CD4-positive, alpha-beta T cell treated with Interleukin-17A for 1 hour (primary cell): ENCODE data around the gene NADSYN1.

Experiments
- DNase-seq: peaks from one replicate; pipeline ENCODE4 v3.0.0-alpha.2; 2020

NADSYN1 gene

DNA sequence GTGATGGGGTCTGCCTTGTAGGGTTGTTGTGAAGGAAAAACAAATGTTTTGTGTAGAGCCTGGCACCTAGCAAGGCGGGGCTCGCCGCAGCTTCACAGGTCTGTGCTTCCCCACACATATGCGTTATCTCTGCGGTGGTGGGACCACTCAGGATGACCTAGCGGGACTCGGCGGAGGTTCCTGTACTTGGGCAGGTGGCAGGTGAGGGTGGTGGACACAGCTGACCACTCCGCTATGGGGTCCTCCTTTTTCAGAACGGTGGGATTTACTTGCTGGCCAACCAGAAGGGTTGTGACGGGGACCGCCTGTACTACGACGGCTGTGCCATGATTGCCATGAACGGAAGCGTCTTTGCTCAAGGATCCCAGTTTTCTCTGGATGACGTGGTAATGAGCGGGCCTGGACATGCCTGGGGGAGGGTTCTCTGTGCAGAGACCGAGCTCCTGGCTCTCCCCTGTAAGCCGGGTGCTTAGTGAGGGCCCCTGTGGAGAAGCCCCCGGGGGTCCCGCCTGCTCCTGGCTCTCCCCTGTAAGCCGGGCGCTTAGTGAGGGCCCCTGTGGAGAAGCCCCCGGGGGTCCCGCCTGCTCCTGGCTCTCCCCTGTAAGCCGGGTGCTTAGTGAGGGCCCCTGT, 21.3 kb downstream of the NADSYN1 start:
- DNase-seq = no peak

DNA sequence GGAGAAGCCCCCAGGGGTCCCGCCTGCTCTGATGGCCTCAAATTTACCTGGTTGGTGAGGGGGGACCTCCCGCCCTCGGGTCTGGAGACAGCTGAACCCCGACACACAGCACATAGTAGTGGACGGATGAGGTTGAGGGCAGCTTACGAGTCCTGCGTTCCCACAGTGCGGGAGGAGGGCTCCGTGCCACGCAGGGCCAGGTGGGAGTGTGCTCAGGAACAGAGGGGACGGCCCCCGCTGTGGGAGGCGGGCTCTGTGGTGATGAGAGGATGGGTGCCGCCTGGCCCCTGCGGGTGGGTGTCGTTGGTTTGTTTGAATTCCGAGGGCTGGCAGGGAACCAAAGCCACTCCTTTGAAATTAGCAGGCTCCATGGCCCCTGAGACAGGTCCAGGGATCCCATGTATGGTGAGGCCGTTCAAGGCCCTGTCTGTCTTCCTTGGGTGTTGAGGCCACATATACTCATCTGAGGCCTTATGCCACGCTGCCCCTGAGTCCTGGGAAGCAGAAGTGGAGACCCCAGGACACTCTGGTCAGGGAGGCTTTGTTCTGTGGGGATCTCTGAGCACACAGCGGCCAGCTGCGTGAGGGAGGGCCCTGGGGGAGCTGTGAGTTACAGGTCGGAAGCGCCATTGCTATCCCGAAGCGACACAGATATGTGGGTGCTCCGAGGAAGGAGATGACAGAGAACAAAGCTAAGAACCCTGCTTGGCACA, 21.9 kb downstream of the NADSYN1 start:
- DNase-seq = no peak

DNA sequence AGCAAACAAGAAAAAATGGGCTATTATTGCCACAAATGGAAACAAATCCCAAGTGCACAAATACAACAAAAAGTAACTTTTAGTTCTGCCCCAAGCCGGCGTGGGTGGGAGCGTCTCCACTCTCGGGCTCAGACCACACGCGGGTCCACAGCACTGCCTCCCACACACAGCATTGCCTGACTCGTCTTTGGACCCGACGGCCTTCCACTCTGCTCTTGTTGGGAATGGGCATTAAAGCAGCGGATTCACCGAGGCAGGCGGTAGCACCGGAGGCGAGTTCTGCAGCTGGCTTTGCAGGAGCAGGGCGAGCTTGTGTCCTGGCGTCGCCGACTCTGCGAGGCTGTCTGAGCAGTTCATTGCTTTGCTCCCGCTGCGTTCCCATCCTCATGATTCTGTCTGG, 23.0 kb downstream of the NADSYN1 start:
- no peak for DNase-seq

- DNase-seq = no peak
Observed at GRCh38 chr11:71476926-71477640, 24.1 kb downstream of the NADSYN1 start.

GRCh38 chr11:71477641-71478527, 24.9 kb downstream of the NADSYN1 start:
- DNase-seq = no peak

DNA sequence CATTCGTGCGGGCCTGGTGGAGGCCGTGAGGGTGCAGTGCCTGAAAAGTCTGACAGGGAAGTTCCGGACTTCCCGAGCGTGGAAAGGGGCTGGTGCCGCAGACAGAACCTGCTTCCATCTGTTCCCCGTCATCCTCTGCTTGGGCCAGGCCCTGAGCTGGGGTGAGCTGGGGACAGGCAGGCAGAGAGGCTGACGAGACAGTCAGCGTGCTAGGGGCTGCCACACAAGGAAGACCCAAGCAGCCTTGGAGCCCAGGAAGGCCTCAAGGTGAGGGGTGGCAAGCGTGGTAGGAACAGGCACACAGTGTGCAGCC, 25.5 kb downstream of the NADSYN1 start:
- DNase-seq = no peak

GRCh38 chr11:71481101-71481960, 28.3 kb downstream of the NADSYN1 start:
- DNase-seq = no peak

DNA sequence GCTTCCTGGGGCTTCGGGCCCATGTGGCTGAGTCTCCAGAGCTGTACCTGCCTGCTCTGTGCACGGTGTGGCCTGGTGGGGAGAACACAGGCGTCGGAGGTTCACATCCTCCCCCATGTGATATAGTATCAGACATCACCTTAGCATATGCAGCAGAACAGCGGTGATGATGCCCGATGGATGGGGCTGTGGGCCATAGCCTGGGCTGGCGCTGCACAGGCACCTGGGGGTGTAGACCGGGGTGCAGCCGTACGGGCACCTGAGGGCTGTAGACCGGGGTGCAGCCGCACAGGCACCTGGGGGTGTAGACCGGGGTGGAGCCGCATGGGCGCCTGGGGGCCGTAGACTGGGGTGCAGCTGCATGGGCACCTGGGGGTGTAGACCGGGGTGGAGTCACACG, 29.2 kb downstream of the NADSYN1 start:
- no peak for DNase-seq

DNA sequence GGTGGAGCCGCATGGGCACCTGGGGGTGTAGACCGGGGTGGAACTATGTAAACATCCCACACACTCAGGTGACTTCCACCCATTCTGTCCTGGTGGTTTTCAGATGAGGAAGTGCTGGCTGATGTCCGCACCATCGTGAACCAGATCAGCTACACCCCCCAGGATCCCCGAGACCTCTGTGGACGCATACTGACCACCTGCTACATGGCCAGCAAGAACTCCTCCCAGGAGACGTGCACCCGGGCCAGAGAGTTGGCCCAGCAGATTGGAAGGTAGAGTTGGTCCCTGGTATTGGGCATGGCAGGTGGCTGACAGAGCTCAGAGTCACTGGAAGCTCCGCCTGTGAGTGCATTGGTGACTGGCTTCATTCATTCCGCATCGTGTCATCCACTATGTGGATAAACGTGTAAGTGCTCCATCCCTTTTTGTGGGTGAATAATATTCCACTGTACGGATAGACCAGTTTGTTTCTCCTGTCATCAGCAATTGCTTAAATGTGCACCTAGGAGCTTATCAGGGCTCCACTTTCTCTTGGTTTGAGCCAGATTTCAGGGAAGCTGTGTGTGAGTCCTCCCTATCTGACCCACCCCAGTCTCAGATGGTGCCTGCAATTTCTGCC, 29.9 kb downstream of the NADSYN1 start:
- DNase-seq = no peak

DNA sequence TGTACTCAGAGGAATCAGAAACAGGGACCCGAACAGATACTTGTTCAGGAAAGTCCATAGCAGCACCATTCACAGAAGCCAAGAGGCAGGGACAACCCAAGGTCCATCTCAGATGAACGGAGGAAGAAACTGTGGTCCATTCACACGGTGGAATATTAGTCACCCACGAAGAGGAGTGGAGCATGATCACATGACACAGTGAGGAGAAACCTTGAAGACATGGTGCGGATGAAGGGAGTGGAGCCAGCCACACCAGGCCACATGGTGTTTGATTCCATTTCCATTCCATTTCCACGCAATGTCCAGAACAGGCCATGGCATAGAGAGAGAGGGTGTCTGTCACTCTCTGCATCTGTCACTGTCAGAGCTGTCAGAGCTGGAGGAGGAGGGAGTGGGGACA, 30.7 kb downstream of the NADSYN1 start:
- DNase-seq = no peak

DNA sequence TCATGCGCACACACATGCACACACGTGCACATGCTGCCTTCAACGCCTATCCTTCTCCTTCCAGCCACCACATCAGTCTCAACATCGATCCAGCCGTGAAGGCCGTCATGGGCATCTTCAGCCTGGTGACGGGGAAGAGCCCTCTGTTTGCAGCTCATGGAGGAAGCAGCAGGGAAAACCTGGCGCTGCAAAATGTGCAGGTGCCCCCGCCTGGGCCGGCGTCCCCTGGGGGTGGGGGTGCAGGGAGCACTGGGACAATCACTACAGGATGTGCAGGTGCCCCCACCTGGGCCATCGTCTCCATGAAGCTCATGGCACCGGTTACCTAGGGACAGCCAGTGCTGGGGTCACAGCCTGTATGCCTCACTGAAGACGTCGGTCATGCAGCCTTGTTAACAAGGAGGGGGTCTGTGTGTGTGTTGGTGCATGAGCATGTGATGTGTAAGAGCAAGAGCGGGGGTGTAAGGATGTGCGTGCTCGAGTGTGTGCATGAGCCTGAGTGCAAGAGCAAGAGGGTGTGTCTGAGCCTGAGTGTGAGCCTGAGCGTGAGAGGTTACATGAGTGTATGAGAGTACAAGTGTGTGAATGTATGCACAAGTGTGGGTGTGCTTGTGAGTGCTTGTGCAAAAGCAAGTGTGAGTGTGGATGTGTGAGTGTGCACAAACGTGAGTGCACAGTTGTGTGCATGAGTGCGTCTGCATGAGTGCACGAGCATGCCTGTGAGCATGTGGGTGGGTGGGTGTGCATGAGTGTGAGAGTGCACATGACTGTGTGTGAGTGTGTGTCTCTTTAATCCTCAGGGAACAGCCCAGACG, 31.5 kb downstream of the NADSYN1 start:
- DNase-seq = no peak

GRCh38 chr11:71485063-71485399, 32.0 kb downstream of the NADSYN1 start:
- DNase-seq = no peak

DNA sequence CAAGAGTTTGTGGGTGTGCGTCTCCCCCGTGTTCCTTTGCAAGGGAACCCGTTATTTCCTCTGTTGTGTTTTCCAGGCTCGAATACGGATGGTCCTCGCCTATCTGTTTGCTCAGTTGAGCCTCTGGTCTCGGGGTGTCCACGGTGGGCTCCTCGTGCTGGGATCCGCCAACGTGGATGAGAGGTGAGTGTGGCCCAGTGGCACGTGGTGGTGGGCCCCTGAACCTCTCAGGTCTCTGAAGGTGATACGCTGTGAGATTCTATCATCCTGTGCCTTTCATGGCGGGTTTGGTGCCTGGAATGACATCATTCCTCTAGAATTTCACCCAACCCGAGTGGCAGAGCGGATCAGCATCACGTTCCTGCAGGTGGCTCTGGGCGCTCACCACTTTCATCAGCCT, 32.5 kb downstream of the NADSYN1 start:
- DNase-seq = no peak

- no peak for DNase-seq
Observed at GRCh38 chr11:71486320-71486719, 33.3 kb downstream of the NADSYN1 start.

DNA sequence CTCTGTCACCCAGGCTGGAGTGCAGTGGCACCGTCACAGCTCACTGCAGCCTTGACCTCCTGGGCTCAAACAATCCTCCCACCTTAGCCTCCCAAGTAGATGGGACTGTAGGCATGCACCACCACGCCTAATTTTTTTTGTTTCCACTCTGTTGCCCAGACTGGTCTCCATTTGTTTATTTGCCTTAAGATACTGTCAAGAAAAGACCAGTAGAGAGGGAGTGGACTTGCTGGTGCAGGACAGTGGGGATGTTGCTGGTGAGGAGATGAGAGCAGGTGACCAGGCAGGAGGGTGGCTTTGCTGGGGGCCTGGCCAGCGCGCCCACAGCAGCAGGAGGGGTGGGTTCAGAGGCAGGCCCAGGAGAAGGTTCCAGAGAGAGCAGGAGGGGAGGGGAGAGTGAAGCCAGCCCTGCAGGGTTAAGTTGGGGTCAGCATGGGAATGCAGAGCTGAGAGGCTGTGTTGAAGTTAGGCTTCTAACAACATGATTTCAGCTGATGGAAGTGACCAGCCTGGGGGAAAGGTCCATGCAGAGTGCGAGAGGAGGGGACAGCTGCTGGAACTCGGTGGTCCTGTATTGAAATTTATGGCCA, 35.8 kb downstream of the NADSYN1 start:
- DNase-seq = no peak

- DNase-seq = no peak
Observed at GRCh38 chr11:71489311-71490043, 36.5 kb downstream of the NADSYN1 start.

GRCh38 chr11:71490044-71490730, 37.2 kb downstream of the NADSYN1 start:
- no peak for DNase-seq

DNA sequence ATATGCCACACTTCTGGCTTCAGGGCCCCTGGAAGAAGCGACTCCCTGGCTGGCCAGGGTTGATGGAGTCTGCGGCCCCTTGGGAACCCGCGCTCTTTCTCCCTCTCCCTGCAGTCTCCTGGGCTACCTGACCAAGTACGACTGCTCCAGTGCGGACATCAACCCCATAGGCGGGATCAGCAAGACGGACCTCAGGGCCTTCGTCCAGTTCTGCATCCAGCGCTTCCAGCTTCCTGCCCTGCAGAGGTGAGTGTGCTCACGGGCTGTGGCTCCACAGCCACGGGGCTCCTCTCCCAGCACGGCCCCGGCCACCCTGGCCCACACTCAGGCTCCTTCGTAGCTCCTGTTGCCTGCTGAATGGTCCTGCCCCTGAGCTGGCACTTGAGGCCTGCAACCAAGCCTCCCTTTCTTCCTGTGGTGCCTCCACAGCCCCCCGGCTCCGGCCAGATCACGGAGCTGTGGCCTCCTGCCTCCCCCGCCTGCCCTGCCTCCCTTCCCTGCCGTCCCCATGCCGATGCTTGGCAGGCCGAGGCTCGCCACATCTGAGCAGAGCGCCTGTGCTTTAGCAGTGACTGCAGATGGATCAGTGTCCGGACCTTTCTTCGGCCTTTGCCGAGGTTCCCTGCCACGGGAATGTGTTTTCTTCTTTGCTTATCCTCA, 37.9 kb downstream of the NADSYN1 start:
- DNase-seq = no peak

DNA sequence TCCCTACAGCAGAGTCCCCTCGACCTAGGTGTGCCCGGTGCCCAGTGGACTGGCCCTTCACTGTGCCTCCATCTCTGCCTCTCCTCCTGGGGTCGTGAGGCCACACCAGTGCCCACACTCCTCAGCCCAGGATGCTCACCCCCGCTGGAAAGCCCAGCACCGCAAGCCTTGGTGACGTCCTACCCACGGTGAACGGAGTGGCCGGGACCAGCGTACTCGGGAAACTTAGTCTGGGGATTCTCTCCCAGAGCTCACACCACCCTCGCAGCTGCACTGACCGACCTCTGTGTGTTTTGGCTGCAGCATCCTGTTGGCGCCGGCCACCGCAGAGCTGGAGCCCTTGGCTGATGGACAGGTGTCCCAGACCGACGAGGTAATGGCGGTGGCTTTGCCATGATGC, 38.5 kb downstream of the NADSYN1 start:
- no peak for DNase-seq
